ENCODE results near the gene CDCP2.
"Not testable (repeated sequence)": the region's sequence is repeated elsewhere in the genome, so short reads cannot be mapped to it uniquely, and the experiment has no call there.

CDCP2 gene

GRCh38 chr1:54115520-54115919 lies 37.3 kb downstream of the CDCP2 start:
- DNase-seq (ENCODE audit: low spot score): no peak

GRCh38 chr1:54114955-54115354 lies 37.8 kb downstream of the CDCP2 start:
- DNase-seq (ENCODE audit: low spot score): no peak

- DNase-seq (ENCODE audit: low spot score): no peak
These were observed 38.8 kb downstream of the CDCP2 start for GRCh38 chr1:54114001-54114400.

- DNase-seq (ENCODE audit: low spot score): no peak
These were observed 40.0 kb downstream of the CDCP2 start for GRCh38 chr1:54112705-54113368.

GRCh38 chr1:54112027-54112426 lies 40.8 kb downstream of the CDCP2 start:
- no peak for DNase-seq (ENCODE audit: low spot score)

GRCh38 chr1:54111624-54112023 lies 41.2 kb downstream of the CDCP2 start:
- DNase-seq (ENCODE audit: low spot score): no peak

- no peak for DNase-seq (ENCODE audit: low spot score)
These were observed 41.8 kb downstream of the CDCP2 start for GRCh38 chr1:54110996-54111395.

GRCh38 chr1:54109129-54110090 lies 43.4 kb downstream of the CDCP2 start:
- DNase-seq (ENCODE audit: low spot score): no peak

GRCh38 chr1:54108156-54108555 lies 44.6 kb downstream of the CDCP2 start:
- DNase-seq (ENCODE audit: low spot score): no peak

GRCh38 chr1:54107131-54107530 lies 45.7 kb downstream of the CDCP2 start:
- no peak for DNase-seq (ENCODE audit: low spot score)

GRCh38 chr1:54105736-54106269 lies 47.0 kb downstream of the CDCP2 start:
- DNase-seq (ENCODE audit: low spot score): no peak

GRCh38 chr1:54105080-54105479 lies 47.7 kb downstream of the CDCP2 start:
- no peak for DNase-seq (ENCODE audit: low spot score)

- not testable (repeated sequence) for DNase-seq (ENCODE audit: low spot score)
These were observed 48.2 kb downstream of the CDCP2 start for GRCh38 chr1:54104613-54105012.

- no peak for DNase-seq (ENCODE audit: low spot score)
These were observed 49.4 kb downstream of the CDCP2 start for GRCh38 chr1:54103414-54103813.

- DNase-seq (ENCODE audit: low spot score): no peak
These were observed 52.3 kb downstream of the CDCP2 start for GRCh38 chr1:54100500-54100899.

- DNase-seq (ENCODE audit: low spot score): no peak
These were observed 53.7 kb downstream of the CDCP2 start for GRCh38 chr1:54099061-54099610.

- DNase-seq (ENCODE audit: low spot score): no peak
These were observed 55.9 kb downstream of the CDCP2 start for GRCh38 chr1:54096877-54097240.

GRCh38 chr1:54096227-54096876 lies 56.4 kb downstream of the CDCP2 start:
- no peak for DNase-seq (ENCODE audit: low spot score)

GRCh38 chr1:54095546-54096226 lies 57.1 kb downstream of the CDCP2 start:
- DNase-seq (ENCODE audit: low spot score): no peak

GRCh38 chr1:54094730-54095105 lies 58.1 kb downstream of the CDCP2 start:
- not testable (repeated sequence) for DNase-seq (ENCODE audit: low spot score)

- no peak for DNase-seq (ENCODE audit: low spot score)
These were observed 58.6 kb downstream of the CDCP2 start for GRCh38 chr1:54094001-54094729.
